ENCODE measurements around the gene UBE2R2.

The UBE2R2 gene

DNA sequence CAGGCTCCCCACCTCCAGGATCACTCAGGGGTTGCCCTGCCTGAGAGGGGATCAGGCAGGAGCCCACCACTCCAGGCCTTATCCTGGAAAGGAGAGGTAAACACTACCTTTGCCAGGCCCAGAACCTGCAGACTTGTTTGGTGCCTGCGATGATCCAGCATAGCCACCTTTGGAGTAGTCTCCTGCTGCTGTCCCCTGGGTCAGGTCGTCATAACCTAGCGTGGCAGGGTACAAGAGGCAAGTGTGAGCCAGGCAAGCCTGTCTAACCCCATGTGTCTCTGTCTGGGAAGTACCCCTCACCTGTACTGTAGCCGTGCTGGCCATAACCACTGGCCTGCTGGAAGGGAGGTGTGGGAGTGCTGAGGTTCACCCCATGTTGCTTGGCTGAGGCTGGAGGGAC lies 106.1 kb downstream of the UBE2R2 start:
- no peak overlapping the region for H3K4me3 ChIP-seq (ENCODE audit: low read depth, low read length)
- TF ChIP-seq, protein P1, sequence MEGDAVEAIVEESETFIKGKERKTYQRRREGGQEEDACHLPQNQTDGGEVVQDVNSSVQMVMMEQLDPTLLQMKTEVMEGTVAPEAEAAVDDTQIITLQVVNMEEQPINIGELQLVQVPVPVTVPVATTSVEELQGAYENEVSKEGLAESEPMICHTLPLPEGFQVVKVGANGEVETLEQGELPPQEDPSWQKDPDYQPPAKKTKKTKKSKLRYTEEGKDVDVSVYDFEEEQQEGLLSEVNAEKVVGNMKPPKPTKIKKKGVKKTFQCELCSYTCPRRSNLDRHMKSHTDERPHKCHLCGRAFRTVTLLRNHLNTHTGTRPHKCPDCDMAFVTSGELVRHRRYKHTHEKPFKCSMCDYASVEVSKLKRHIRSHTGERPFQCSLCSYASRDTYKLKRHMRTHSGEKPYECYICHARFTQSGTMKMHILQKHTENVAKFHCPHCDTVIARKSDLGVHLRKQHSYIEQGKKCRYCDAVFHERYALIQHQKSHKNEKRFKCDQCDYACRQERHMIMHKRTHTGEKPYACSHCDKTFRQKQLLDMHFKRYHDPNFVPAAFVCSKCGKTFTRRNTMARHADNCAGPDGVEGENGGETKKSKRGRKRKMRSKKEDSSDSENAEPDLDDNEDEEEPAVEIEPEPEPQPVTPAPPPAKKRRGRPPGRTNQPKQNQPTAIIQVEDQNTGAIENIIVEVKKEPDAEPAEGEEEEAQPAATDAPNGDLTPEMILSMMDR (conservative IDR thresholded peaks at IDR 0.05; ENCODE audit: low read depth, low read length) = no peak
- DNase-seq (ENCODE audit: low read depth) = no peak

DNA sequence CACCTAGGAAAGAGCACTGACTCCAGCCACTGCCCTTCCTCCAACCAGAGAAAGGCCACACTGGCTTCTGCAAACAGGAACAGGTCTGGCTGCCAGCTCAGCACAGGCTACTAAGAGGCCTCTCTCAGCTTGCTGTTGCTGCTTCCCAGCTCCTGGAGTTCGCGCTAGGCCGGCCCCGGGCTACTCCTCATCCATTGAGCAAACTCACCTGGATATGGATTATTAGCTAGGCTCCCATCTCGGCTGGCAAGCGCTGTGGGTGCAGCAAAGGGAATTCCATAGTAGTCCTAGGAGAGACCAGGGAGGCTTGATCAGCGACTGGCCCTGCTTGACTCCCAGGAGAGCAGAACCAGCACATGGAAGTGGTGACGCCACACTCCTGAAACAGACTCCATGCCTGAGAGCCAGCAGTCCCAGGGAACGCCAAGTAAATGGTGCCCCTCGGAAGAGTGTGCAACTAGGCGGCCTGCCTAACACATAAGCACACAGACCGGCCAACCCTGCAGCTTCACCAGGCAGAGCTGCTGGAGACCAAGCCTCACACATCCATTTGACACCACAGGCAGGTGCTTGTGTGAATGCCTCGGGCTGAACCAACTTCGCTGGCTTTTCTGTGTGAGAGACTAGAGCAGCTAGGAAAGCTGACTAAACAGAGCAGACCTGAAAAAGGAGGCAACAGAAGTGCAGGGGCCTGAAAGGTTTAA lies 107.2 kb downstream of the UBE2R2 start:
- DNase-seq (ENCODE audit: low read depth) = no peak
- TF ChIP-seq, protein P1 (conservative IDR thresholded peaks at IDR 0.05; ENCODE audit: low read depth, low read length) = no peak
- H3K4me3 ChIP-seq (ENCODE audit: low read depth, low read length) = no peak overlapping the region

DNA sequence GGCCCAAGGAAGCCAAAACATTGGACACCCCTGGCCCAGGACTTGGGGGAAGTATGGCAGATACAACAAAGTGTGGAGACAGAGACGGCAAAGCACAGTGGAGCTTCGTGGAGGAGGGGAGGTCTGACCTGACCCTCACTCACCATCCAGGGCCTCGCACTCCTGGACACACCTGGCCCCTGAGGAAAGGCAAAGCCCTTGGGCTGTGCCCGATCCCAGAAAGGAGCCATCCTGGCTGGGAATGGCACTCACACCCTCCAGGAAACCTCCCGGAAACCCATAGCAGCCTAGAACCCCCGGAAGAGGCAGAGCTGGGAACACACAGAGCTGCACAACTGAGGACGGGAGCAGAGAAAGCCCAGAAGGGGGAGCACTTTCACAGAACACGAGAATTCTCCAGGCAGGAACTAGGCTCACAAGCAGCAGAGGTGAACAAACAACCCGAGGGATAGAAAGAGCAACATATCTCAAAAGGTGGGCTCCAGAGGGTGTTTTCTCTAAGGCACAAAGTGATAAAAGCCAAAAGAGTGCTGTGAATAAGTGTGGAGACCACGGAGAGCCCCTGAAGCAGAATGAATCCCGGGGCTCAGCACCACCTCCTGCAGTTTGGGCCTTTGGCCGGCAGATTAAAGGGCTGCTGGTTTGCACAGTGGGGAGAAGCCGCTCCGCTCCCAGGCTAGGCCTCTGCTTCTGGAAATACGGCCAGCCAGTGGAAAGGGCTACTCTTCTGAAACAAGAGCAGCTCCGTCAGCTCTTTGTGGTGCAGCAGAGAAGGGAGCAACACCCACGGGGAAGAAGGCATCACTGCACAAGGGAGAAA lies 108.2 kb downstream of the UBE2R2 start:
- TF ChIP-seq, protein P1 (conservative IDR thresholded peaks at IDR 0.05; ENCODE audit: low read depth, low read length) = peak; percentile 85
- peak; percentile 84 for DNase-seq (ENCODE audit: low read depth)

DNA sequence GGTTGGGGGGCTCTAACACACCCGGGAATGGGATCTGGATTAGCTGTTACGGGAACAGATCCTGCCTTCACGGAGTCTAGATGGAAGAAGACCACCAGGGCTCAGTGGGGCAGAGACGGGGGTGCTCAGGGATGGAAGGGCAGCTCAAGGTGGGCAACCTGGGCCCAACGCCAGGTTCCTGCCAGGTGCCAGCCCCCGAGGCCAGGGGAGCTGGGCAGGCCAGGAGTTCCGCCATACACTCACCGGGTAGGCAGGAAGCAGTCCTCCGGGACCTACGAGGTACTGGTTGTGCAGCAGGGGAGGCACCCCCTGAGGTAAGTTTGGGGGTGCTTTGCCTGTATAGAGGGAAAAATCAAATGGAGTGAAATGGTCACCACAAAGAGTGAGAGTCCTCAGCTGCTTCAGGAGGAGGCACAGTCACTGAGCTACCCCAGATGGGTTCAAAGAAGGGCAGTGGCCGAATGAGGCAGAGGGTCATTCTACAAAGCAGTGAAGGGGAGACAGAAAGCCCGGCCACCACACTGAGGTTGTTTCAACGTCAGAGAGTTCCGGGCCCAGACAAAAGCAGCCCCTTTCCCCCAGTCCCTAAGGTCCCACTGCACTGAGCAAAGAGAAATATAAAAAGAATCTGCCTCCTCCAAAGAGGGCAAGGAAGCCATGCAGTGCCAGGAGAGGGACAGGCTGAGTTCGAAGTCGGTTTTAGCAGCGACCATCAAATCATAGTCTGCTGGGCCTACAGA lies 110.0 kb downstream of the UBE2R2 start:
- DNase-seq (ENCODE audit: low read depth) = no peak
- TF ChIP-seq, protein P1 (conservative IDR thresholded peaks at IDR 0.05; ENCODE audit: low read depth, low read length) = no peak
- H3K4me3 ChIP-seq (ENCODE audit: low read depth, low read length) = no peak overlapping the region

More for the DNA sequence above, 108.2 kb downstream of the UBE2R2 start:
- no peak overlapping the region for H3K4me3 ChIP-seq (ENCODE audit: low read depth, low read length)

DNA sequence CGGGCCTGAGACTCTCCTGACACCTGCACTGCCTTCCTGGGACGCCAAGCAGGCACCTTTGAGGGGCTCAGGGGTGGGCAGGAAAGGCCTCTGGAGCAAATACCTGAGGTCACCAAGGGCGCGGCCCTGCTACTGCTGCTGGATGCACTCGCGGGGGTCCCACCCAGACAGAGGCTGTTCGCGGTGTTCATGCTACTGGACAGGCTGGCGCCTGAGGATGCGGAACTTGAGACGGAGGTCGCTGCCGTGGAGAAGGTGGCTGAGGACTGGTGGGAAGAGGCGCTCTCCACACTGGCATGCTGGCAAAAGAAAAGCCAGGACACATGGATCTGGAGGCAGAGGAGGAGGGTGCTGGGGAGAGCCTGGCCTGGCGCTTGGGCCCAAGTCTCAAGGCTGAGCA lies 110.7 kb downstream of the UBE2R2 start:
- no peak overlapping the region for H3K4me3 ChIP-seq (ENCODE audit: low read depth, low read length)
- TF ChIP-seq, protein P1 (conservative IDR thresholded peaks at IDR 0.05; ENCODE audit: low read depth, low read length) = no peak
- DNase-seq (ENCODE audit: low read depth) = no peak

DNA sequence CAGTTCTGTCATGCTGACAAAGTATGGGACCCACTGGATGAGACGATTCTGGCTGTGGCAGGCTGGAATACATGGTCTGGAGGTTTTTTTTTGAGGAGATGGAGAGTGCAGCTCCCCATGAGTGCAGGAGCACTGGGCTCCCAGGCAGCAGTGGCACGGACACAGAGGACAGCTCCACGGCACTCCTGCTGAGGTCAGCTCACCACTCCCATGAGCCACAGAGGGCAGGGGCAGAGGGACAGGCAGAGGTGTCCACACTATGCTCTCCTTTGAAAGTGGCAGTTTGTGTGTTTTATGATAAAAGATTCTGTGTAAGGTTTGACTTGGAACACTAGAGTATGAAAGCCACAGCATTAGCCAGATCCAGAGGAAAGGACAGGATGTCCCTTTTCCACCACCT lies 114.4 kb downstream of the UBE2R2 start:
- TF ChIP-seq, protein P1 (conservative IDR thresholded peaks at IDR 0.05; ENCODE audit: low read depth, low read length) = no peak
- no peak overlapping the region for H3K4me3 ChIP-seq (ENCODE audit: low read depth, low read length)
- no peak for DNase-seq (ENCODE audit: low read depth)

Data from choroid plexus epithelial cell (primary cell).